GM12878 (cell line): ENCODE results near the gene GPR62. TPM values are rescaled to one million over a fixed set of nuclear protein-coding genes. Genes with fewer than 3 reads are reported as not detected.

ENCODE experiments used
- ATAC-seq: fragments of 200-7000 bp; cut with Tn5 transposase; 3 replicates; pipeline ENCODE4 v1.9.1; 2020; ENCODE audit warnings: mild to moderate bottlenecking, moderate library complexity
- BruUV-seq: library from RNA; stranded (reverse); fragments of 400-500 nt; replicated peaks from 2 replicates; lab custom pipeline; 2021; lab: Mats Ljungman, UMichigan
- CTCF ChIA-PET: fragments of 300-600 bp; sonication (Branson Sonifier 250); formaldehyde crosslinking; extraction: SDS; loops from one replicate; lab custom pipeline; 2021; ENCODE audit warnings: inconsistent platforms; lab: Yijun Ruan, JAX
- POLR2A ChIA-PET: fragments of 350-600 bp; formaldehyde crosslinking; extraction: SDS; loops from one replicate; lab custom pipeline; 2021; ENCODE audit warnings: inconsistent platforms; lab: Charles Lee
- RAD21 ChIA-PET: fragments of 300-600 bp; sonication (Branson Sonifier 250); formaldehyde crosslinking; loops from one replicate; lab custom pipeline; 2023; ENCODE audit warnings: antibody characterized with exemption; ENCODE audit not compliant: unreplicated experiment; lab: Charles Lee
- SMC1A ChIA-PET: fragments of 300-600 bp; sonication (Branson Sonifier 250); formaldehyde crosslinking; loops from one replicate; lab custom pipeline; 2023; ENCODE audit not compliant: unreplicated experiment, uncharacterized antibody; lab: Charles Lee
- DNase-seq: peaks from one replicate; pipeline ENCODE4 v3.0.0-alpha.2; 2011; ENCODE audit warnings: low read depth, low spot score
- FAIRE-seq: peaks from 3 replicates; lab custom pipeline; 2011; peaks lifted over from hg19 to GRCh38; lab: Jason Lieb, UNC
- H2AFZ ChIP-seq: 2 replicates; pipeline ENCODE4 v1.6.0; 2011; ENCODE audit warnings: low read depth, low read length, control low read depth; ENCODE audit not compliant: control insufficient read depth
- H3K27ac ChIP-seq: 2 replicates; pipeline ENCODE4 v1.5.1; 2011; ENCODE audit warnings: control low read depth; ENCODE audit not compliant: control insufficient read depth, insufficient read depth
- H3K27me3 ChIP-seq, 2 experiments: replicated peaks in 1 of 2; 2 replicates each; pipeline versions ENCODE4 v1.6.0 to v1.6.1; 2011; ENCODE audit warnings: low read length in 1 of 2; ENCODE audit not compliant: control insufficient read depth in 2 of 2, insufficient read depth in 2 of 2
- H3K36me3 ChIP-seq, 2 experiments: 2 replicates each; pipeline ENCODE4 v1.5.1; 2011; ENCODE audit warnings: low read length in 1 of 2; ENCODE audit not compliant: control insufficient read depth in 2 of 2, insufficient read depth in 2 of 2
- H3K4me1 ChIP-seq: 2 replicates; pipeline ENCODE4 v1.6.1; 2011; ENCODE audit warnings: mild to moderate bottlenecking, low read length, moderate library complexity, mixed read lengths; ENCODE audit not compliant: control insufficient read depth, insufficient read depth
- H3K4me2 ChIP-seq: 2 replicates; pipeline ENCODE4 v1.6.0; 2011; ENCODE audit warnings: control low read depth; ENCODE audit not compliant: control insufficient read depth, insufficient read depth
- H3K4me3 ChIP-seq: fragments of 200-600 bp; sonication (generic); 2 replicates; pipeline ENCODE4 v1.5.1; 2016
- H3K79me2 ChIP-seq: 2 replicates; pipeline ENCODE4 v1.6.0; 2011; ENCODE audit warnings: low read length; ENCODE audit not compliant: control insufficient read depth, insufficient read depth
- H3K9ac ChIP-seq: 2 replicates; pipeline ENCODE4 v1.8.0; 2011; ENCODE audit warnings: low read length, control low read depth, mixed read lengths; ENCODE audit not compliant: control insufficient read depth, insufficient read depth
- H3K9me3 ChIP-seq: replicated peaks from 3 replicates; pipeline ENCODE4 v1.5.1; 2011; ENCODE audit warnings: mild to moderate bottlenecking, low read length; ENCODE audit not compliant: control insufficient read depth, insufficient read depth
- H4K20me1 ChIP-seq: 2 replicates; pipeline ENCODE4 v1.6.0; 2011; ENCODE audit not compliant: control insufficient read depth, insufficient read depth
- ASH2L ChIP-seq: fragments of 300-600, 200-600 bp; sonication (generic); IDR thresholded peaks from 2 replicates; pipeline ENCODE4 v1.6.1; 2017; ENCODE audit warnings: low read depth, mild to moderate bottlenecking, borderline replicate concordance
- BCL11A ChIP-seq: IDR thresholded peaks from 2 replicates; pipeline ENCODE4 v1.6.1; 2011; ENCODE audit warnings: low read depth, low read length
- BCLAF1 ChIP-seq: fragments of 450-650 bp; IDR thresholded peaks from 2 replicates; pipeline ENCODE4 v1.6.1; 2017; ENCODE audit warnings: antibody characterized with exemption, mild to moderate bottlenecking, moderate library complexity
- ELK1 ChIP-seq: IDR thresholded peaks from 2 replicates; pipeline ENCODE4 v1.6.1; 2012; ENCODE audit warnings: low read depth, low read length, improper control_type of control experiment
- ESRRA ChIP-seq: IDR thresholded peaks from 2 replicates; pipeline ENCODE4 v1.6.1; 2012; ENCODE audit warnings: mild to moderate bottlenecking, low read length, improper control_type of control experiment
- KAT2A ChIP-seq: conservative IDR thresholded peaks from 2 replicates; pipeline ENCODE4 v1.6.1; 2011; ENCODE audit warnings: low read depth, low read length; ENCODE audit not compliant: control insufficient read depth
- MTA2 ChIP-seq: fragments of 450-650 bp; IDR thresholded peaks from 2 replicates; pipeline ENCODE4 v1.6.1; 2016; ENCODE audit warnings: low read depth, mild to moderate bottlenecking, moderate library complexity
- NBN ChIP-seq: fragments of 450-650 bp; IDR thresholded peaks from 2 replicates; pipeline ENCODE4 v1.6.1; 2016
- NFXL1 ChIP-seq: fragments of 450-650 bp; IDR thresholded peaks from 2 replicates; pipeline ENCODE4 v1.6.1; 2017; ENCODE audit warnings: antibody characterized with exemption, mild to moderate bottlenecking, borderline replicate concordance
- PAX8 ChIP-seq: fragments of 450-650 bp; IDR thresholded peaks from 2 replicates; pipeline ENCODE4 v1.6.1; 2017; ENCODE audit warnings: mild to moderate bottlenecking, moderate library complexity
- SKIL ChIP-seq: fragments of 450-650 bp; IDR thresholded peaks from 2 replicates; pipeline ENCODE4 v1.6.1; 2017; ENCODE audit warnings: mild to moderate bottlenecking, low read depth, inconsistent platforms; ENCODE audit not compliant: poor library complexity, severe bottlenecking
- SREBF2 ChIP-seq: IDR thresholded peaks from 2 replicates; pipeline ENCODE4 v1.6.1; 2012; ENCODE audit warnings: mild to moderate bottlenecking, low read length
- TARDBP ChIP-seq: IDR thresholded peaks from 2 replicates; pipeline ENCODE4 v1.6.1; 2016; ENCODE audit warnings: borderline replicate concordance
- USF1 ChIP-seq: IDR thresholded peaks from 2 replicates; pipeline ENCODE4 v1.6.1; 2011; ENCODE audit warnings: borderline replicate concordance, low read depth, mild to moderate bottlenecking, moderate library complexity, mixed read lengths, low read length; ENCODE audit not compliant: insufficient read depth; ENCODE audit errors: extremely low read length
- YBX1 ChIP-seq: fragments of 450-650 bp; IDR thresholded peaks from 2 replicates; pipeline ENCODE4 v1.6.1; 2016; ENCODE audit warnings: antibody characterized with exemption
- ZNF217 ChIP-seq: fragments of 450-650 bp; IDR thresholded peaks from 2 replicates; pipeline ENCODE4 v1.6.1; 2017; ENCODE audit warnings: antibody characterized with exemption, mild to moderate bottlenecking
- ZNF274 ChIP-seq: IDR thresholded peaks from one replicate; pipeline ENCODE4 v1.8.0; 2011; ENCODE audit not compliant: insufficient read length, insufficient read depth
- ZNF622 ChIP-seq: fragments of 450-650 bp; IDR thresholded peaks from 2 replicates; pipeline ENCODE4 v1.6.1; 2017; ENCODE audit warnings: mild to moderate bottlenecking, inconsistent platforms
- WGBS: methylation state at CpG from one replicate; pipeline ENCODE4 v1.1.6; 2016; ENCODE audit warnings: low lambda C conversion rate; ENCODE audit not compliant: insufficient replicate concordance, insufficient coverage; ENCODE audit errors: missing lambda C conversion rate; 5-methylcytosine and 5-hydroxymethylcytosine counted together
- in situ Hi-C: fragments of 300-500 bp; cut with MboI; formaldehyde crosslinking; loops from 9 replicates; pipeline ENCODE4 v1.14.3; 2018; ENCODE audit warnings: mixed read lengths
- intact Hi-C: fragments of 100-400 bp; cut with micrococcal nuclease; formaldehyde crosslinking; loops from one replicate; pipeline ENCODE4 v1.14.2; 2022; ENCODE audit not compliant: unreplicated experiment
- polyA plus RNA-seq, 11 experiments: library from polyadenylated mRNA; depleted of rRNA in 4 of 11; unstranded in 6 of 11; stranded (reverse) in 5 of 11; fragments of >200 nt; fragmentation: Nextera tagmentation in 4 of 11; fragmentation: Illumina TruSeq in 1 of 11; extraction: Ambion mirVana in 4 of 11; extraction: Trizol in 1 of 11; gene quantifications; 1 replicate in 1 of 11; 2 replicates in 10 of 11; pipeline versions ENCODE4 v1.2.1 to v1.2.3, GENCODE V29; 2011 to 2016; ENCODE audit warnings: inconsistent platforms in 2 of 11, missing spikeins in 2 of 11, low read depth in 1 of 11
- total RNA-seq, 4 experiments: library from RNA; depleted of rRNA in 3 of 4; stranded (reverse); fragments of >200 nt in 3 of 4; fragmentation: Illumina TruSeq in 1 of 4; extraction: Trizol in 1 of 4; gene quantifications; 2 replicates each; pipeline versions ENCODE4 v1.2.1 to v1.2.3, GENCODE V29; 2013 to 2021

Gene GPR62
- total and polyA plus RNA-seq, 10 of the 15 experiments (the other 5 are each of a cell fraction or from before 2014, with no cell fraction given) = not detected

GRCh38 chr3:51921081-51921578 is 34.1 kb upstream of the GPR62 start:
- Histone ChIP-seq H4K20me1 (no peaks in the 10 kb centered on the region), H3K27me3 (no peaks in the 10 kb centered on the region), H3K79me2 (no peaks in the 10 kb centered on the region), H2AFZ (no peak overlapping the region), H3K4me2 (no peak overlapping the region), H3K4me1 (no peaks in the 10 kb centered on the region), H3K36me3 (no peaks in the 10 kb centered on the region), H3K9me3 (no peaks in the 10 kb centered on the region), H3K27ac (no peak overlapping the region), H3K4me3 (no peak overlapping the region), H3K9ac (no peak overlapping the region)
- SMC1A ChIA-PET = no interaction called here
- RAD21 ChIA-PET = no interaction called here
- POLR2A ChIA-PET = interaction anchor here (0.5 kb wide), 1 partner anchor 32 kb away, joined by 3 read pairs; no protein-coding TSS in a partner anchor
- CTCF ChIA-PET = no interaction called here
- DNase-seq (no peak), ATAC-seq (no peak), FAIRE-seq (no peak)
- BruUV-seq = no TSS peak
- TF ChIP-seq ZNF217 (no peak), ASH2L (no peak), KAT2A (no peak), BCL11A (no peak), YBX1 (no peak), ESRRA (no peak), MTA2 (no peak), SREBF2 (no peak), TARDBP (no peak), NFXL1 (no peak), ZNF622 (no peak), SKIL (no peak), BCLAF1 (no peak), ZNF274 (no peak), NBN (no peak), PAX8 (no peak), ELK1 (no peak), USF1 (no peak)
- 45% methylated on average over 11 of the region's 11 CpGs for WGBS
- in situ Hi-C loops = no loop called here
- intact Hi-C loops = no loop called here
